Measurements from ENCODE around the gene ARR3.
"Not testable (repeated sequence)": the region's sequence is repeated elsewhere in the genome, so short reads cannot be mapped to it uniquely, and the experiment has no call there.

ARR3 gene

GRCh38 chrX:70268034-70268433 lies at the start of gene ARR3:
ARR3 (plus strand) TSS chrX:70268334; CDS start chrX:70269386, 1,052 bp downstream.
- DNase-seq (ENCODE audit: low spot score): no peak

DNA sequence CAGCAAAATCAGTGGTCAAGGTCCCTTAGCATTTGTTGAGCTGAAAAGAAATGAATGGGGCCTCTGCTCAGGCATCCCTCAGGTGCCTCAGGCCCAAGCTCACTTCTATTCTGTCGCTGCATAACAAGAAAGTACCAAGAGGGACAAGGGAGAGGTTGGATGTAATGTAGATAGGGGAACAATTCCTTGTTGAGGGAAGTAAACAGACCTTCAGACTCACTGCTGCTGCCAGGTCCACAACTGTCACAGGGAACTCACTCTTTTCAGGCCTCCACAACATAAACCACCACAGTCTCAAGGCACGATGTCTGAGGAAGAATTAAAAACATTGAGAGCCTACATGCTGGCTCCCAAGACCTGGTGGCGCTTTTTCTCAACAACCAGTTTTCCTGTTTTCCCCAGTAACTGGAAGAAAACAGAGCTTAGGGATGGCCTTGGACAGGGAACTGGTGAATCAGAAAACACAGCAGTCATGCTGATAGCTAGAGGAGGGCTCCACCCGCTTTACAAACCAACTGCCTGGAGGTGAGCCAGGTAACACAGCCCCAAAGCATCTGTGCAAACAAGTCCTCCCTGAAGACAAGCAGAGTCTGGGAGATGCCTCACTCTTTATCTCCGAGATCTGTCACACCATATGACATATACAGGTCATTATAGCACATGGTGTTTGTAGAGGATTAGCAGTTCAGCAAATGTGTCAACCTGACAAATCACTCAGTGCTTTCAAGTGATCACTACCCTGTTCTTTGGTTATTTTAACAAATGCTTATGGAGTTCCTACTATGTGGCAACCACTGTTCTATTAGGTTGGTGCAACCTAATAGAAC lies 48.0 kb upstream of the ARR3 start:
- DNase-seq (ENCODE audit: low spot score): no peak

DNA sequence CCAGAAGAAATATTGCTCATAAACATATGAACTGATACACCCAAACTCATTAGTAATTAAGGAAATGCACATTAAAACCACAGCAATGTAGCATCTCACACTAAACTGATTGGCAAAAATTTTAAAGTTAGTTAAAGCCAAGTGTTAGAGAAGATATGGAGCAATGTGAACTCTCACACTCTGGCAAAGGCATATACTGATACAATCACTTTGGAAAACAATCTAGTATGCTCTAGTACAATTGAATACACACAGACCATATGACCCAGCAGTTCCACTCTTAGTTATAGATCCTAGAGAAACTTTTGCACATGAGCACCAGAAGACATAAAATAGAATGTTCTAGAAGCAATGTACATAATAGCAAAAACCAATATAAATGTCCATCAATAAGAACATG lies 42.1 kb upstream of the ARR3 start:
- no peak for DNase-seq (ENCODE audit: low spot score)

DNA sequence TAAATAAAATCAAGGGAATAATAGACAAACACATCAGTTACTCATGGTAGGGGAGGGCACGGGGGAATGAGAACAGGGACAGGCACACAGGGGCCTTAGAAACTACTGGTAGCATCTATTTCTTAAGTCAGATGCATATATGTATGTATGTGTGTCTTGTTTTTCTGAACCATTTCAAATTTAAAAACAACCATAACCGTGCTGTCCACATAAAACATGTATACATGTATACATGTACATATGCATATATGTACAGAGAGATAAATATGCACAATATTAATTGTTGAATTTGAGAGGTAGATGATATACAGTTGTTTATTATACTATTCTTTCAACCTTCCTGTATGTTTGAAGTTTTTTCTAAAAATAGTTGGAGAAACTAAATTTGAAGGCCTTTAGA lies 41.4 kb upstream of the ARR3 start:
- no peak for DNase-seq (ENCODE audit: low spot score)

DNA sequence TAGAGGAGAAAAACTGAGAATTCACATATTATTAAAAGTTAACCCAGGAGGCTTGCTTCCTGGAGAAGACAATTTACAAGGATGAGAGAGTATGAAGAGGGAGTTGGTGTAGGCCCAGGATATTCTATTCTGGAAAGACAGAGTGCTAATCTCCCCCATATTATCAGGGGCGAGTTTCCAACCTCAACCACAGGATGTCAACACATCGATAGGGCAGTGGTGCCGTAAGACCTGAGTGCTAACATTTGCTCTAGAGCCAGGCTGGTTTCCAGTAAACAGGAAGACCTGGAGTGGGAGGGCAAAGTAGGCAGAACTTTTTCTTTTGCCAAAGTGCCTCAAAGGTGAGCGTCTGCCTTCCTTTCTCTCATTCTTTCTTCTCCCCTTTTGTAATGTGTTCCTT lies 36.5 kb upstream of the ARR3 start:
- no peak for DNase-seq (ENCODE audit: low spot score)

DNA sequence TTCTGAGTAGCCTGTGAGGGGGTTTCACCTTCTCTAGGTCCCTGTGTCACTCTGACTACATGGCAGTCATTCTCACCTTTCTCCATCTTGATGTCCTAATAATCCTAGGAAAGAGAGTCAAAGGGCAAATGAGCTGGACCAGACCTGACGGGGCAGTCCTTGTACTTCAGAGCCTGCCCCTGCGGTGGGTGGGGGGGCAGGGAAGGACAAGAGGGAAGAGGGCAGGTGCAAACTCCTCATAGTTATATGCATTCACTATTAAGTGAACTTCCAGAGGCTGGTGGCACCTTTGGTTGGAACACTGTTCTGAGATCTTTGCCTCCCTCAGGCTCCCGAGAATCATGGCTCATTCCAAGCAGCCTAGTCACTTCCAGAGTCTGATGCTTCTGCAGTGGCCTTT lies 33.8 kb upstream of the ARR3 start, which contains the start of gene AWAT1:
AWAT1 (plus strand) TSS at position 301 of the 400 bp plus-strand sequence; CDS start at position 342, 41 bp downstream.
- no peak for DNase-seq (ENCODE audit: low spot score)

- no peak for DNase-seq (ENCODE audit: low spot score)
Measured at GRCh38 chrX:70240751-70241150, 27.4 kb upstream of the ARR3 start.

DNA sequence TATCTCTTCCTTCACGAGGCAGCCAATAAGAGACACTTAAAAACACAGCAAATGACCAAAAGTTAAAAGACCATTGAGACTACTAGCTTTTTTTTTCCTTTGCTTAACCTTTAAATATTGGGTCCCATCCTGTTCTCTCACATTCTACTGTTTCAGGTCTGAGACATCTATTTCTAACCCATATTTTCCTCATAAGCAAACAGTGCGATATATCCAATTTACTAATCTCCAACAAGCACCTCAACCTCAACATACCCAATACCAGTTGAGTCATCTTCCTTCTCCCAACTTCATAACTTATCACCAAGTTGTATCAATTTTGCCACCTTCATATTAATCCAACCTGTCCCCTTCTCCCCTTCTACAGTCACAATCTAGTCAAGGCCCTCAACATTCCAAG lies 26.6 kb upstream of the ARR3 start:
- DNase-seq (ENCODE audit: low spot score): no peak

- not testable (repeated sequence) for DNase-seq (ENCODE audit: low spot score)
Measured at GRCh38 chrX:70243601-70244000, 24.5 kb upstream of the ARR3 start.

DNA sequence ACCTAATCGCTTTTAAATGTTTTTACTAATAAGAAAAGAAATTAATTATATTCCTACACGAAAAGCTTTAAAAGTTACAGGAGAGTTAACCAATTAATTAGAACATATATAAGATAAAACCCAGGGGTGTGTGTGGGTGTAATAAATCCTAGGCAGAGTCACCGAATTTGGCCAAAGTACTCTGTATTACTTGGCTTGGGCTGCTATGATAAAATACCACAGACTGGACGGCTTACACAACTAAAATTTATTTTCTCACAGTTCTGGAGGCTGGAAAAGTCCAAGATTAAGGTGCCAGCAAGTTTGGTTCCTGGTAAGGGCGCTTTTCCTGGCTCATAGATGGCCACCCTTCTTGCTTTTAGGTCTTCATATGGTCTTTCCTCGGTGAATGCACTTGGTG lies 23.3 kb upstream of the ARR3 start:
- DNase-seq (ENCODE audit: low spot score): no peak

GRCh38 chrX:70247252-70247651 lies 20.9 kb upstream of the ARR3 start:
- no peak for DNase-seq (ENCODE audit: low spot score)

- no peak for DNase-seq (ENCODE audit: low spot score)
Measured at GRCh38 chrX:70252491-70252890, 15.6 kb upstream of the ARR3 start.

GRCh38 chrX:70253377-70254062 lies 14.6 kb upstream of the ARR3 start:
- DNase-seq (ENCODE audit: low spot score): no peak

DNA sequence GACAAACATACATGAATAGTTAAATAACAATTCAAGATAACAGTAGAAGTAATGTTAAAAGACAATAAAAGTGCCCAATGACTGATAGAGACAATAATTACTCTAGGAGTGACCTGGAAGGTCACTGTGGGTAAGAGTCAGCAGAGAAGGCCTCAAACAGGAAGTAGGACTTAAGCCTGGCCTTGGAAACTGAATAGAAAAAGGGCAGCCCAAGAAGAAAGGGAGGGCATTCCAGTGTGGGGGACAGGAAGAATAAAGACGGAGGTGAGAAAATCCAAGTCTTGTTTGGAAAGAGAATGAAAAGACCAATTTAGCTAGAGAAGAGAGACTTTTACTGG lies 14.1 kb upstream of the ARR3 start:
- DNase-seq (ENCODE audit: low spot score): no peak

DNA sequence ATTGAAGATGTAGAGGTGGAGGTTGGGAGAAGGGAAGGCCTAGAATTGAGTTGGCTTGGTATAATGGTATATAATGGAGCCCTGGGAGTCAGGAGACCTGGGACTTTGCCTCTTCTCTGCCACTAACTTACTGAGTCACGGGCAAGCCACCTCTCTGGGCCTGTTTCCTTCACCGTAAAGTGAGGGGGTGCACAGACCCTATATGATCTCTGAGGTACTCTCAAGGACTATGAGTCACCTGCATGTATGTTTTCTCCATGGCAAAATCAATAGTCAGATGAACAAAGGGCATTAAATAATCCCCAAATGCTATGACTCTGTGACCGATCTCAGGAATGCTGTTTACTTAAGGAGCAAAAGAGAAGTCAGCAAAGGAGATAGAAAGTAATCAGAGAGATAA lies 13.2 kb upstream of the ARR3 start:
- no peak for DNase-seq (ENCODE audit: low spot score)

GRCh38 chrX:70255452-70255851 lies 12.7 kb upstream of the ARR3 start:
- no peak for DNase-seq (ENCODE audit: low spot score)

DNA sequence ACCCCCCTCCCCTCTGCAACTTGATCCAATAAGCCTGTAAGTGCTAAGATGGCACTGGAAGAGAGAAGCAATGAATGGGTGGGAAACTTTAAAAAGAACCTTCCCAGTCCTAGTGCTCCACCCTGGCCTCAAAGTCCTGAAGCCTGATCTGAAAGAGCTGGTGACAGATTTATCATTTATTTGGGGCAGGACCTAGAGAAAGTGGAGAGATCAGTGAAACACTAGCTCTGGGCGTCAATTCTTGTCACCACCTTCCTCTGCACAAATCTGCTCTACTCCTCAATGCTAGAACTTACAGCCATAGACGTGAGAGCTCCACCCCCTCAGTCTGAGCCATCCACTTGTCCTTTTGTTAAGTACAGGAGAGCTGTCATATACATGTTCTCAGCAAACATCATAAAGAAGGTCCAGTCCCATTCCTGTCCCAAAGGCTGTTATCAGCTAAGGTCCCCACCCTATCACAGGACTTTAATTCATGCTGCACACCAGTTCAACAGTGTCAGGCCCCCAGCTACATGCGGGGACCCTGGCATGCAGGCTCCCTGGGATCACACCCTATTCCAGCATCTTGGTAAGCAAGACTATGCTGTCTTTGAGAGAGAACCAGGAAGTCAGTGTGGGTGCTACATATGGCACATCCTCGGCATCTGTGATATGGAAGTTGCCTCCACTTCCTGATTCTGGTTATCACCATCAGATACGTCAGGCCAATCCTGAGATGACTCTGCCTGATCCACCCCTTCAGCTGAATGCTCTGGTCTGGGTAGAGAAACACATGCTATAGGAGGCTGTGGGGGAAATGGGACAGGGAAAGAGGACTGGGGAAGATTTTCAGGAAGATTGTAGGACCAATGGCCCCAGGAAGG lies 10.5 kb upstream of the ARR3 start:
- DNase-seq (ENCODE audit: low spot score): no peak

DNA sequence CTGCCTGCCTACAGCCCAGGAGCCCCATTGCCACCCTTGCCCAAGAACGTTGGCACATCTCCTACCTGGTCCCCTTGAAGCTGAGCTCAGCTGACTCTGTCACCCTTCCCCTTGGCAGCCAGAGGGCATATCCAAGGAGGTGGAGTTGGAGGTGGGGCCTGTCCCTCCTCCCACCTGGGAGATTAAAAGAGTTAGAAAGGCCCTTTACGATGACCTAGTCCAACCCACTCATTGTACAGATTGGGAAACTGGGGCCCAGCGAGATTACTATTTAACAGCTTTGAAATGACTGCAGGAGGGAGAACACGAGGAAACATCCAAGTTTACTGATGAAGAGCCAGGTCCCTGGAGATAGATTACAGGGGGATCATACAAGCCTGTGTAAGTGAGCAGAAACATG lies 8.0 kb upstream of the ARR3 start, which contains the start of gene P2RY4:
P2RY4 (minus strand) TSS at position 101 of the 400 bp plus-strand sequence. CDS start 580 bp downstream, outside the sequence.
- no peak for DNase-seq (ENCODE audit: low spot score)

DNA sequence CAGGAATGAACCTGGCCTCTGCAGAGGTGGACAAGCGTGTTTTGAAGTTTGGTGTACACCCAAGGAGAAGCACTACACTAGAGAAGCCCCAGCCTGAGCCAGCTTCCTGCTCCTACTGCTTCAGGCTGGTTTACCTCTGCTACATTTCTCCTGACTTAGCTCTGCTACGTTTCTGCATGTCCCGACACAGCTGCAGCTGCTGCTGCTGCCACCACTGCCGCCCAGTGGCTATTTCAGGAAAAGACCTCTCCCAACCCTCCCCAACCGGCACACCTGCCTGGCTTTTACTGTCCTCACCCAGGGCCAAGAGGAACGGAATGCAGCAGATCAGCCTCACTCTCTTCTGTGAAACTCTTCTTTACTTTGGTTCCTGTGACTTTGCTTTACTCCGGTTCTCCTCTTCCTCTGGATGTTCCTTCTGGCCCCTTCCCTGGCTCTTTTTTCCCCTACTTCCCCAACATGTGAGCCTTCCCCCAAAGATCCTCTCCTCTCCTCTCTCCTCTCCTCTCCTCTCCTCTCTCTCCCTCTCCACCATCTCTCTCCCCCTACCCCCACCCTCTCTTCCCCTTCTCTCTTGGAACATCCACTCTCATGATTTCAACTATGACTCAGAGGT lies 5.1 kb upstream of the ARR3 start:
- peak; percentile 2 for DNase-seq (ENCODE audit: low spot score)

DNA sequence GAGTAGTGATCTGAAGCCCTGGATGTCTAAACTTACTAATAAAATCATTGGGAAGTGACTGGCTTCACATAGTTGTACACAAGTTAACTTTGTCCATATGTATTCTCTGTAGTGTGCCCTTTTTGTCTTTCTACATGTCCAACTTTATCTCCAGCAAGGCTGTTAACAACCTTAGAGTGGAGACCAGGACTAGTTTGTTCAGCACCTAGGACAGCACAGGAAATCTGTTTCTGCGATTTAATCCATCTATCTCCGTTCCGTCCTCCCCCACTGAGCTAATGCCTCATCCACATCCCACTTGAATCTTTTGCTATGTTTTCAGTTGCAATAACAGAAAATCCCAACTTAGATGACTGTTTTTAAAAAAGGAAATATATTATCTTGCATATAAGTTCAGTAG lies 3.4 kb upstream of the ARR3 start:
- DNase-seq (ENCODE audit: low spot score): no peak

DNA sequence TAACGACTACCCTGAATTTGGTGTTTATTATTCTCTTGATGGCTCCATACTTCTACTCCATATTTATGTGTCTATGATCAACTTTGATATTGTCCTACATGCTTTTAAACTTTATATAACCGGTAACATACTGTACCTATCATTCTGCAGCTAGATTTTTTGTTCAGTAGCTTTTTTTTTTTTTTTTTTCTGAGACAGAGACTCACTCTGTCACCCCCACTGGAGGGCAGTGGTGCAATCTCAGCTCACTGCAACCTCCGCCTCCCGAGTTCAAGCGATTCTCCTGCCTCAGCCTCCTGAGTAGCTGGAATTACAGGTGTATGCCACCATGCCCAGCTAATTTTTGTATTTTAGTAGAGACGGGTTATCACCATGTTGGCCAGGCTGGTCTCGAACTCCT lies 5.9 kb downstream of the ARR3 start:
- not testable (repeated sequence) for DNase-seq (ENCODE audit: low spot score)

GRCh38 chrX:70279081-70279480 lies 10.9 kb downstream of the ARR3 start:
- no peak for DNase-seq (ENCODE audit: low spot score)
